Astrocyte of the cerebellum (primary cell): ENCODE data around the gene RC3H2.
A peak's percentile ranks its signal among the peaks of the same experiment; 100 is the strongest.
"Not testable (repeated sequence)": the region's sequence is repeated elsewhere in the genome, so short reads cannot be mapped to it uniquely, and the experiment has no call there.

Experiments
- DNase-seq: peaks from one replicate; pipeline ENCODE4 v3.0.0-alpha.2; 2011; ENCODE audit warnings: low read depth
- H3K4me3 ChIP-seq: 2 replicates; pipeline ENCODE4 v1.5.1; 2011; ENCODE audit warnings: mild to moderate bottlenecking, low read depth, low read length, moderate library complexity
- CTCF ChIP-seq: IDR thresholded peaks from 2 replicates; pipeline ENCODE4 v1.5.1; 2012; ENCODE audit warnings: low read length, low read depth, moderate library complexity, mild to moderate bottlenecking; ENCODE audit errors: missing control alignments
- in situ Hi-C: cut with HindIII; loops from 2 replicates; pipeline ENCODE4 v1.10.0; 2017; ENCODE audit warnings: low sequenced_read_pairs

The RC3H2 gene

GRCh38 chr9:122835313-122835731, 69.8 kb downstream of the RC3H2 start:
- H3K4me3 ChIP-seq, result no peak overlapping the region
- peak; percentile 12 for TF ChIP-seq CTCF
- DNase-seq, result no peak
- in situ Hi-C loops, result no loop called here

- DNase-seq, result no peak
- H3K4me3 ChIP-seq, result no peak overlapping the region
- no peak for TF ChIP-seq CTCF
- in situ Hi-C loops, result no loop called here
Measured at GRCh38 chr9:122832194-122832593, 73.0 kb downstream of the RC3H2 start.

- H3K4me3 ChIP-seq, result peak overlapping the region; percentile 69
- DNase-seq, in situ Hi-C loops: not testable (repeated sequence)
Measured at GRCh38 chr9:122828965-122829284, 76.2 kb downstream of the RC3H2 start.

GRCh38 chr9:122827761-122828093, 77.4 kb downstream of the RC3H2 start:
- TF ChIP-seq CTCF, result peak; percentile 6
- in situ Hi-C loops, result no loop called here
- H3K4me3 ChIP-seq, result peak overlapping the region; percentile 69
- DNase-seq, result peak; percentile 8

- in situ Hi-C loops, result no loop called here
- no peak for TF ChIP-seq CTCF
- no peak overlapping the region for H3K4me3 ChIP-seq
- DNase-seq, result no peak
Measured at GRCh38 chr9:122822938-122823337, 82.2 kb downstream of the RC3H2 start.

GRCh38 chr9:122822056-122822455, 83.1 kb downstream of the RC3H2 start:
- in situ Hi-C loops, result no loop called here
- no peak for DNase-seq
- TF ChIP-seq CTCF, result no peak
- no peak overlapping the region for H3K4me3 ChIP-seq

- H3K4me3 ChIP-seq, result no peak overlapping the region
- in situ Hi-C loops, result no loop called here
- no peak for TF ChIP-seq CTCF
- DNase-seq, result no peak
Measured at GRCh38 chr9:122821278-122821943, 83.7 kb downstream of the RC3H2 start.
